SK-N-SH treated with all-trans-retinoic acid at 6 μM for 48 hours (cell line): ENCODE data around the gene SCN1B.

ENCODE experiments used
- ATAC-seq: fragments of 200-7000 bp; cut with Tn5 transposase; 3 replicates; pipeline ENCODE4 v1.9.1; 2020; ENCODE audit warnings: mild to moderate bottlenecking, moderate library complexity
- ARNTL ChIP-seq: fragments of 450-650 bp; formaldehyde crosslinking; IDR thresholded peaks from 2 replicates; pipeline ENCODE4 v1.5.0; 2020; ENCODE audit warnings: low read depth, mild to moderate bottlenecking, moderate library complexity, borderline replicate concordance
- CSDC2 ChIP-seq: fragments of 250-450 bp; sonication (Bioruptor Pico); IDR thresholded peaks from 2 replicates; pipeline ENCODE4 v1.5.0; 2020; ENCODE audit warnings: mild to moderate bottlenecking, moderate library complexity
- ESRRG ChIP-seq: fragments of 250-450 bp; sonication (Bioruptor Pico); IDR thresholded peaks from 2 replicates; pipeline ENCODE4 v1.6.1; 2021; ENCODE audit warnings: mild to moderate bottlenecking
- GLIS3 ChIP-seq: fragments of 250-450 bp; sonication (Bioruptor Pico); IDR thresholded peaks from 2 replicates; pipeline ENCODE4 v1.5.0; 2020; ENCODE audit warnings: mild to moderate bottlenecking, moderate library complexity
- ISL1 ChIP-seq: fragments of 250-450 bp; sonication (Bioruptor Pico); IDR thresholded peaks from 2 replicates; pipeline ENCODE4 v2.1.2; 2022; ENCODE audit warnings: mild to moderate bottlenecking, moderate library complexity
- OSR1 ChIP-seq: fragments of 250-450 bp; sonication (Bioruptor Pico); IDR thresholded peaks from 2 replicates; pipeline ENCODE4 v1.8.0; 2022; ENCODE audit warnings: moderate library complexity, mild to moderate bottlenecking, inconsistent platforms
- PPARA ChIP-seq: fragments of 250-450 bp; sonication (Bioruptor Pico); IDR thresholded peaks from 2 replicates; pipeline ENCODE4 v1.5.0; 2020; ENCODE audit warnings: mild to moderate bottlenecking, borderline replicate concordance
- RARB ChIP-seq: fragments of 250-450 bp; sonication (Bioruptor Pico); IDR thresholded peaks from 2 replicates; pipeline ENCODE4 v1.8.0; 2021; ENCODE audit warnings: mild to moderate bottlenecking, moderate library complexity
- SNAI2 ChIP-seq: fragments of 250-450 bp; sonication (Bioruptor Pico); IDR thresholded peaks from 2 replicates; pipeline ENCODE4 v1.5.0; 2020; ENCODE audit warnings: mild to moderate bottlenecking, moderate library complexity
- TCF4 ChIP-seq: fragments of 250-450 bp; sonication (Bioruptor Pico); IDR thresholded peaks from 2 replicates; pipeline ENCODE4 v1.8.0; 2021; ENCODE audit warnings: mild to moderate bottlenecking, moderate library complexity, borderline replicate concordance
- TOX ChIP-seq: fragments of 250-450 bp; sonication (Bioruptor Pico); IDR thresholded peaks from 2 replicates; pipeline ENCODE4 v1.8.0; 2021; ENCODE audit warnings: mild to moderate bottlenecking, moderate library complexity, borderline replicate concordance
- ZC3H10 ChIP-seq: fragments of 250-450 bp; sonication (Bioruptor Pico); IDR thresholded peaks from 2 replicates; pipeline ENCODE4 v1.5.1; 2021; ENCODE audit warnings: mild to moderate bottlenecking, moderate library complexity
- ZFP3 ChIP-seq: fragments of 250-450 bp; sonication (Bioruptor Pico); IDR thresholded peaks from 2 replicates; pipeline ENCODE4 v1.5.0; 2020; ENCODE audit warnings: mild to moderate bottlenecking, moderate library complexity
- ZFP30 ChIP-seq: fragments of 450-650 bp; formaldehyde crosslinking; IDR thresholded peaks from 2 replicates; pipeline ENCODE4 v1.5.0; 2022; ENCODE audit warnings: mild to moderate bottlenecking, moderate library complexity
- ZNF565 ChIP-seq: fragments of 450-650 bp; formaldehyde crosslinking; conservative IDR thresholded peaks from 2 replicates; pipeline ENCODE4 v1.5.0; 2020; ENCODE audit warnings: low read depth, mild to moderate bottlenecking, moderate library complexity
- ZNF70 ChIP-seq: fragments of 450-650 bp; formaldehyde crosslinking; IDR thresholded peaks from 2 replicates; pipeline ENCODE4 v1.5.0; 2020; ENCODE audit warnings: mild to moderate bottlenecking, moderate library complexity
- ZNF8 ChIP-seq: fragments of 450-650 bp; formaldehyde crosslinking; IDR thresholded peaks from 2 replicates; pipeline ENCODE4 v1.5.0; 2020; ENCODE audit warnings: mild to moderate bottlenecking, moderate library complexity
- TF ChIP-seq, protein P1 (sequence below): fragments of 250-450 bp; sonication (Bioruptor Pico); IDR thresholded peaks from 2 replicates; pipeline ENCODE4 v1.5.0; 2020; ENCODE audit warnings: mild to moderate bottlenecking, moderate library complexity
- TF ChIP-seq, protein P2 (sequence below): fragments of 250-450 bp; sonication (Bioruptor Pico); IDR thresholded peaks from 2 replicates; pipeline ENCODE4 v1.8.0; 2020; ENCODE audit warnings: mild to moderate bottlenecking, moderate library complexity, borderline replicate concordance
- TF ChIP-seq, protein P3 (sequence below): fragments of 250-450 bp; sonication (Bioruptor Pico); IDR thresholded peaks from 2 replicates; pipeline ENCODE4 v1.5.1; 2021; ENCODE audit warnings: mild to moderate bottlenecking, moderate library complexity

SCN1B gene

DNA sequence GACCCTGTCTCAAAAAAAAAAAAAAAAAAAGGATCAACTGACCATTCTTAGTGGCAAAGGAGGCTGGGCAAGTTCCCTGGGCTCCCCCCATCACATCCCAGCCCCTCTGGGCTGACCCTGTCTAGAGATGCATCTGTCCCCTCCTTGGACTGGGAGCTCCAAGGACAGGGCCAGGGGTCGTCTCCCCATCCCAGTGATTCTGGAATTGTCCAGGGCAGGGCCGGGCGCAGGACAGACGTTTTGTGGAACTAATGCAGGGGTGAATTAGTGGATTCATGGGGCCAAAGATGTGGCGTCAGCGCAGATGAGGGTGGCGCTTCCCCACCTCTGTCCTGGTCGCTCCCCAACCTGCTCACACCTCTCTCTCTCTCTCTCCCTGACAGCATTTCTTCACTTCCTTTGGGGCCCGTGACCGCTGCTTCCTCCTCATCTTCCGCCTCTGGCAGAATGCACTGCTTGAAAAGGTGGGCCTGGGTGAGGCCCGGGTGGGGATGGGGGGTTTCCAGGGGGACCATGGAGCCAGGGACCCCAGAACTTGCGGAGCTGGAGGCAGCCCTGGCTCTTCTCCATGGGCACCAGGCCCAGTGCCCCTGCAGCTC, 19.1 kb upstream of the SCN1B start:
- TF ChIP-seq ZNF565 (no peak), ZNF70 (no peak)
- TF ChIP-seq, protein P1, sequence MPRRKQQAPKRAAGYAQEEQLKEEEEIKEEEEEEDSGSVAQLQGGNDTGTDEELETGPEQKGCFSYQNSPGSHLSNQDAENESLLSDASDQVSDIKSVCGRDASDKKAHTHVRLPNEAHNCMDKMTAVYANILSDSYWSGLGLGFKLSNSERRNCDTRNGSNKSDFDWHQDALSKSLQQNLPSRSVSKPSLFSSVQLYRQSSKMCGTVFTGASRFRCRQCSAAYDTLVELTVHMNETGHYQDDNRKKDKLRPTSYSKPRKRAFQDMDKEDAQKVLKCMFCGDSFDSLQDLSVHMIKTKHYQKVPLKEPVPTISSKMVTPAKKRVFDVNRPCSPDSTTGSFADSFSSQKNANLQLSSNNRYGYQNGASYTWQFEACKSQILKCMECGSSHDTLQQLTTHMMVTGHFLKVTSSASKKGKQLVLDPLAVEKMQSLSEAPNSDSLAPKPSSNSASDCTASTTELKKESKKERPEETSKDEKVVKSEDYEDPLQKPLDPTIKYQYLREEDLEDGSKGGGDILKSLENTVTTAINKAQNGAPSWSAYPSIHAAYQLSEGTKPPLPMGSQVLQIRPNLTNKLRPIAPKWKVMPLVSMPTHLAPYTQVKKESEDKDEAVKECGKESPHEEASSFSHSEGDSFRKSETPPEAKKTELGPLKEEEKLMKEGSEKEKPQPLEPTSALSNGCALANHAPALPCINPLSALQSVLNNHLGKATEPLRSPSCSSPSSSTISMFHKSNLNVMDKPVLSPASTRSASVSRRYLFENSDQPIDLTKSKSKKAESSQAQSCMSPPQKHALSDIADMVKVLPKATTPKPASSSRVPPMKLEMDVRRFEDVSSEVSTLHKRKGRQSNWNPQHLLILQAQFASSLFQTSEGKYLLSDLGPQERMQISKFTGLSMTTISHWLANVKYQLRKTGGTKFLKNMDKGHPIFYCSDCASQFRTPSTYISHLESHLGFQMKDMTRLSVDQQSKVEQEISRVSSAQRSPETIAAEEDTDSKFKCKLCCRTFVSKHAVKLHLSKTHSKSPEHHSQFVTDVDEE (CRISPR knock-in tag), result no peak
- TF ChIP-seq, all 23 proteins: peak for 0
- ATAC-seq, result no peak

DNA sequence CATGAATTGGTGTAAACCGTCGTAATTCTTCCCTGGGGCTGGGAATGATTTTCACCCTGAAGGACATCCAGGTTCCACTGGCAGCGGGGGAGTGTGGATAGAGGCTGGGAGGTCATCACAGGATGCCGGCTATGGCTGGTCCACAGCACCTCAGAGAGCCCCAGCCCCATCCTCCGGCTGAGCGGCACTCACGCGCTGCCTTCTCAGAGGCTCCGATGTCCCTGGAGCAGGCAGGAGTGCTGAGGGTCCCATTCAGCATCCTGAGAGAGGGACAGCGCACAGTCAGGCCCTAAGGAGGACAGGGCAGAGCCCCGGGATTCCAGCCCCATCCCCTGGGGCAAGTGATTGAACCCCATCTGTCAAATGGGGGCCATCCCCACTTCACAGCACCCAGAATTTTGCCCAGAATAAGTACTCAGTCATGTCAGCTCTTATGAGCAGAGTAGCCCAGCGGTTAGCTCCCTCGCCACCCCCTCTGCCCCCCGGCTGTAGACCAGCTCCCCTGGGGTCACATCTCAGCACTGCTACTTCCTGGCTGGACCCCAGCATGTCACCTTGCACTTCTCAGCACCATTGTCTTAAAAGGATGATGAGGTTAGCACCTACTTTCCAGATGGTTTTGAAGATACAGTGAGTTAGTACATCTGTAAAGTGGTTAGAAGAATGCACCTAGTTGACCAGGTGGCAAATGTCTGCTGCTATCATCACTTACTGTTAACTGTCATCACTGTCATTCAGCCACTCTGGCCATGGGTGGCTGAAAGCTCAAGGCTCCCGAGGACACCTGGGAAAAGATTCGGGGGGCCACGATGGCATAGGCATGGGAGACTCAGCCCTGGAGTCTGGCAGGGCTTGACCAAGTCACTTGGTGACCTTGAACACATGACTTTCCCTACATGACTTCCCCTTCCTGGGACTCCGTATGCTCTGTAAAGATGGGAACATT, 18.3 kb upstream of the SCN1B start:
- TF ChIP-seq ZC3H10 (CRISPR knock-in tag) (no peak), ZFP3 (no peak), ZFP30 (no peak), TOX (CRISPR knock-in tag) (no peak), SNAI2 (CRISPR knock-in tag) (no peak), TCF4 (CRISPR knock-in tag) (no peak), ZNF70 (no peak), GLIS3 (CRISPR knock-in tag) (no peak), RARB (CRISPR knock-in tag) (no peak), ESRRG (no peak), PPARA (CRISPR knock-in tag) (no peak), CSDC2 (CRISPR knock-in tag) (no peak), ZNF8 (CRISPR knock-in tag) (no peak), ISL1 (CRISPR knock-in tag) (no peak), OSR1 (no peak), ARNTL (CRISPR knock-in tag) (no peak), ZNF565 (no peak)
- TF ChIP-seq, protein P2, sequence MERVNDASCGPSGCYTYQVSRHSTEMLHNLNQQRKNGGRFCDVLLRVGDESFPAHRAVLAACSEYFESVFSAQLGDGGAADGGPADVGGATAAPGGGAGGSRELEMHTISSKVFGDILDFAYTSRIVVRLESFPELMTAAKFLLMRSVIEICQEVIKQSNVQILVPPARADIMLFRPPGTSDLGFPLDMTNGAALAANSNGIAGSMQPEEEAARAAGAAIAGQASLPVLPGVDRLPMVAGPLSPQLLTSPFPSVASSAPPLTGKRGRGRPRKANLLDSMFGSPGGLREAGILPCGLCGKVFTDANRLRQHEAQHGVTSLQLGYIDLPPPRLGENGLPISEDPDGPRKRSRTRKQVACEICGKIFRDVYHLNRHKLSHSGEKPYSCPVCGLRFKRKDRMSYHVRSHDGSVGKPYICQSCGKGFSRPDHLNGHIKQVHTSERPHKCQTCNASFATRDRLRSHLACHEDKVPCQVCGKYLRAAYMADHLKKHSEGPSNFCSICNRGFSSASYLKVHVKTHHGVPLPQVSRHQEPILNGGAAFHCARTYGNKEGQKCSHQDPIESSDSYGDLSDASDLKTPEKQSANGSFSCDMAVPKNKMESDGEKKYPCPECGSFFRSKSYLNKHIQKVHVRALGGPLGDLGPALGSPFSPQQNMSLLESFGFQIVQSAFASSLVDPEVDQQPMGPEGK (CRISPR knock-in tag), result no peak
- TF ChIP-seq, protein P3, sequence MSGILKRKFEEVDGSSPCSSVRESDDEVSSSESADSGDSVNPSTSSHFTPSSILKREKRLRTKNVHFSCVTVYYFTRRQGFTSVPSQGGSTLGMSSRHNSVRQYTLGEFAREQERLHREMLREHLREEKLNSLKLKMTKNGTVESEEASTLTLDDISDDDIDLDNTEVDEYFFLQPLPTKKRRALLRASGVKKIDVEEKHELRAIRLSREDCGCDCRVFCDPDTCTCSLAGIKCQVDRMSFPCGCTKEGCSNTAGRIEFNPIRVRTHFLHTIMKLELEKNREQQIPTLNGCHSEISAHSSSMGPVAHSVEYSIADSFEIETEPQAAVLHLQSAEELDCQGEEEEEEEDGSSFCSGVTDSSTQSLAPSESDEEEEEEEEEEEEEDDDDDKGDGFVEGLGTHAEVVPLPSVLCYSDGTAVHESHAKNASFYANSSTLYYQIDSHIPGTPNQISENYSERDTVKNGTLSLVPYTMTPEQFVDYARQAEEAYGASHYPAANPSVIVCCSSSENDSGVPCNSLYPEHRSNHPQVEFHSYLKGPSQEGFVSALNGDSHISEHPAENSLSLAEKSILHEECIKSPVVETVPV, result no peak
- TF ChIP-seq, protein P1 (CRISPR knock-in tag), result no peak
- ATAC-seq, result no peak
